ENCODE results near the gene PCYOX1L.

Gene PCYOX1L

DNA sequence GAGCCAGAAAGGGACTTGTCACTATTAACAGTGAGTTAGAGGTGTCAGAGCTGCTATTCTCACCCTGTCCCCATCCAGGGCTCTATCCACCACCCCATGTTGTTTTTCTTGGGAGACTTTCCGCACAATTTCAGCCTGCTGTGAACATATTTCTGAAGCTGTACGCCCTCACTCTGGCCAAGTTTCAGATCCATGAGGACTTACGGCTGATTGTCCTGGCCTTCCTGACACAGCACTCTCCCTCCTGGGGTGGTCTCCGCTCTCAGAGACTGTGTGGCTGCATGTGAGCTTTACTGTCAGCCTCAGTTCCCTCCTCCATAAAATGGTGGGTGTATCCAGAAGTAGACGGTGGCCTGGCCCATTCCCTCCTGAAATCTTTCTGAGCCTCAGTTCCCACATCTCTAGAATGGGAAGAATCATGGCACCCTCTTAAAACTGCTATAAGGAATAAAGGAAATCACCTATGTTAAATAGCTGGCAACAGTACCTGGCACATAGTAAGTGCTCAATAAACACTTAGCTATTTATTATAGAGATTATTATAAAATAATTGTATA, 22.1 kb downstream of the PCYOX1L start:
- H3K4me3 ChIP-seq = peak overlapping the region in 1 of 2 donors; percentile 20

DNA sequence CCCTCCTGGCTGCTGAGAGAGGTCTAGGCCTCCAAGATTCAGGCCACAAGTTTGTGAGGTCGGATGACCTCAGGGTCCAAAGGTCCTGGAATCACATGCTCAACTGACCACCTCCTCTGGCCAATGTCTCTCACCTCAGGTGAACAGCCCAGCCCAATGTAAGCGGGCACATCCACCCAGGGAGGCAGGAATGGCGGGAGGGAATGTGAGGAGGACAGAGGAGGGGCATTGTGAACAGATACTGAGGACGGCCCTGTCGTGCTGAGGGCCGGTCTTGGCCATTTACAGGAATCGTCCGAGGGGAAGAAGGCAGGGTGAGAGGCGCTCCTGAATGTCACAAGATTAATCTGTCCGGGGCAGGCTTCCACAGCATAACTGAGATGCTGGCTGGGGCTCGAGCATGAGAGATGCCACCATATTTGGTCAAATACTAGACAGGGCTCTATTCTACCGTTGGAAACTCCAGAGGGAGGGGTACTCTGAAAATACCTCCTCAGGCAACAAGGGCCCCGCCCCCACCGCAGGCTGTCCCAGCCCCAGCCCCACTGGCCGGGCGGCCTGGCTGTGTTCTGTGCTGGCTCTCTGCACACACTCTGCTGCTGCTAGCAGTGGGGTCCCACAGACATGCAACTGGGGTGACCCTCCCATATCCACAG, 22.7 kb downstream of the PCYOX1L start:
- peak overlapping the region; percentile 93 for H3K27ac ChIP-seq
- peaks cover 0 to 79% (median 67%) of the 10 kb centered on the region in 4 donors for H3K4me1 ChIP-seq
- H3K36me3 ChIP-seq = no peaks in the 10 kb centered on the region
- intact Hi-C loops (cut with DNase I; ENCODE audit: low total_unique reads) = loop anchor here (5.0 kb wide), 1 partner anchor 42 kb away; no protein-coding TSS in a partner anchor
- peak; percentile 79 to 95 for DNase-seq
- H3K9me3 ChIP-seq = no peaks in the 10 kb centered on the region
- H3K27me3 ChIP-seq = no peaks in the 10 kb centered on the region
- TF ChIP-seq, protein P1, sequence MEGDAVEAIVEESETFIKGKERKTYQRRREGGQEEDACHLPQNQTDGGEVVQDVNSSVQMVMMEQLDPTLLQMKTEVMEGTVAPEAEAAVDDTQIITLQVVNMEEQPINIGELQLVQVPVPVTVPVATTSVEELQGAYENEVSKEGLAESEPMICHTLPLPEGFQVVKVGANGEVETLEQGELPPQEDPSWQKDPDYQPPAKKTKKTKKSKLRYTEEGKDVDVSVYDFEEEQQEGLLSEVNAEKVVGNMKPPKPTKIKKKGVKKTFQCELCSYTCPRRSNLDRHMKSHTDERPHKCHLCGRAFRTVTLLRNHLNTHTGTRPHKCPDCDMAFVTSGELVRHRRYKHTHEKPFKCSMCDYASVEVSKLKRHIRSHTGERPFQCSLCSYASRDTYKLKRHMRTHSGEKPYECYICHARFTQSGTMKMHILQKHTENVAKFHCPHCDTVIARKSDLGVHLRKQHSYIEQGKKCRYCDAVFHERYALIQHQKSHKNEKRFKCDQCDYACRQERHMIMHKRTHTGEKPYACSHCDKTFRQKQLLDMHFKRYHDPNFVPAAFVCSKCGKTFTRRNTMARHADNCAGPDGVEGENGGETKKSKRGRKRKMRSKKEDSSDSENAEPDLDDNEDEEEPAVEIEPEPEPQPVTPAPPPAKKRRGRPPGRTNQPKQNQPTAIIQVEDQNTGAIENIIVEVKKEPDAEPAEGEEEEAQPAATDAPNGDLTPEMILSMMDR (IDR thresholded peaks at IDR 0.05) = no peak
- H3K4me3 ChIP-seq = peak overlapping the region; percentile 38 to 40

More for the DNA sequence above, 22.1 kb downstream of the PCYOX1L start:
- Histone ChIP-seq H3K27me3 (no peaks in the 10 kb centered on the region), H3K4me1 (peaks cover 0 to 72% (median 64%) of the 10 kb centered on the region in 4 donors), H3K27ac (peak overlapping the region; percentile 93), H3K36me3 (no peaks in the 10 kb centered on the region), H3K9me3 (no peaks in the 10 kb centered on the region)
- TF ChIP-seq, protein P1 (IDR thresholded peaks at IDR 0.05) = no peak
- intact Hi-C loops (cut with DNase I; ENCODE audit: low total_unique reads) = loop anchor here (5.0 kb wide), 1 partner anchor 42 kb away; no protein-coding TSS in a partner anchor
- peak in 1 of 2 donors; percentile 77 for DNase-seq

DNA sequence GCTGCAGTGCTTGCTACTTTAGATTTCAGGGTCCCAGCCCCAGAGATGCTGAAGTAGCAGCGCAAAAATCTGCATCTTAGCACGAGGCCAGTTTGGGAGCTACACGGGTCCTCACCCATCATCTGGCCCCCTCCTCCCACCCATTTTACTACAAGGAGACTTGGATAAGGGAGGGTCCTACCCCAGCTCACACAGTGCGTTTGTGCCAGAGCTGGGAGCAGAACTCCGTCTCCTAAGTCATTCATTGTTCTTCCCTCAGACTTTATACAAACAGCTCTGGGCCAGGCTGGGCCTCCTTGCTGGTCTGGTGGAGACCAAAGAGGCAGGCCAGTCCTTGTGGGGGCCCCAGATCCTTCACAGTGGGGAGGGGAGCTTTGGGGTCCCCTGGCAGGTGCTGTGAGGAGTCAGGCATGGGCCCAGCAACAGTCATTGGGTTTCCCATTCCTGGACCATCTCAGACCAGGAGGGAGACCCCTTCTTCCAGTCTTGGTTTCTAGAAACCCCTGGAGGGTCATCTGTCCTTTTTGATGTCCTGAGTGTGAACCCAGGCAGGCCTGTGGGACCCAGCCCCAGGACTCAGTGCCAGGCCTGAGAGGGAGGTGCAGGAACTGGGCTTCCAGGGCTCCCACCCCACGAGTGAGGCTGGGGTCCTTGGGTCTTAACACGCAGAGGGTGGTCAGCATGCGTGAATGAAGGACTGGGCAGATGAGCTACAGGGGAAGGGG, 23.6 kb downstream of the PCYOX1L start:
- Histone ChIP-seq H3K36me3 (no peaks in the 10 kb centered on the region), H3K27me3 (no peaks in the 10 kb centered on the region), H3K4me3 (peak overlapping the region; percentile 38 to 40), H3K9me3 (no peaks in the 10 kb centered on the region), H3K27ac (peak overlapping the region; percentile 93), H3K4me1 (peaks cover 0 to 84% (median 75%) of the 10 kb centered on the region in 4 donors)
- intact Hi-C loops (cut with DNase I; ENCODE audit: low total_unique reads) = loop anchor here (5.0 kb wide), 1 partner anchor 41 kb away; no protein-coding TSS in a partner anchor
- DNase-seq = no peak
- TF ChIP-seq, protein P1 (IDR thresholded peaks at IDR 0.05) = no peak

DNA sequence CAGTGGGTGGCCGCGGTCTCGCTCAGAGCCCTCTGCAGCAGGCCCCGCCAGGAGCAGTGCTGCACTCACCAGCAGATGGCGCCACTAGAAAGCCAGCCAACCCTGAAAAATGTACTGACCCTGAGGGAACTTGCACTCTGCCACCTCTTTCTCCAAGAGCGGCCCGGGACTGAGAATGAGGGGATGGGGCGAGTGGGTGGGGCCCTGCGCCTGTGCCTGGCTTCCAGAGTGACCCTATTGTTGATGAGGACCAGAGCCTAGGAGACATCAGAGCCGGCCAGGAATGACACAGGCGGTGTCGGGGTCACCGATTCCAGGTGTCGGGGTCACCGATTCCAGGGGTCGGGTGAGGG, 24.1 kb downstream of the PCYOX1L start:
- Histone ChIP-seq H3K4me3 (peak overlapping the region; percentile 38 to 40), H3K27ac (peak overlapping the region; percentile 93), H3K27me3 (no peaks in the 10 kb centered on the region), H3K36me3 (no peaks in the 10 kb centered on the region), H3K4me1 (peaks cover 0 to 90% (median 81%) of the 10 kb centered on the region in 4 donors), H3K9me3 (no peaks in the 10 kb centered on the region)
- peak; percentile 79 to 92 for DNase-seq
- intact Hi-C loops (cut with DNase I; ENCODE audit: low total_unique reads) = loop anchor here (2.0 to 5.0 kb wide), 2 partner anchors 25 to 40 kb away; no protein-coding TSS in a partner anchor
- TF ChIP-seq, protein P1 (IDR thresholded peaks at IDR 0.05) = peak; percentile 94 to 95

DNA sequence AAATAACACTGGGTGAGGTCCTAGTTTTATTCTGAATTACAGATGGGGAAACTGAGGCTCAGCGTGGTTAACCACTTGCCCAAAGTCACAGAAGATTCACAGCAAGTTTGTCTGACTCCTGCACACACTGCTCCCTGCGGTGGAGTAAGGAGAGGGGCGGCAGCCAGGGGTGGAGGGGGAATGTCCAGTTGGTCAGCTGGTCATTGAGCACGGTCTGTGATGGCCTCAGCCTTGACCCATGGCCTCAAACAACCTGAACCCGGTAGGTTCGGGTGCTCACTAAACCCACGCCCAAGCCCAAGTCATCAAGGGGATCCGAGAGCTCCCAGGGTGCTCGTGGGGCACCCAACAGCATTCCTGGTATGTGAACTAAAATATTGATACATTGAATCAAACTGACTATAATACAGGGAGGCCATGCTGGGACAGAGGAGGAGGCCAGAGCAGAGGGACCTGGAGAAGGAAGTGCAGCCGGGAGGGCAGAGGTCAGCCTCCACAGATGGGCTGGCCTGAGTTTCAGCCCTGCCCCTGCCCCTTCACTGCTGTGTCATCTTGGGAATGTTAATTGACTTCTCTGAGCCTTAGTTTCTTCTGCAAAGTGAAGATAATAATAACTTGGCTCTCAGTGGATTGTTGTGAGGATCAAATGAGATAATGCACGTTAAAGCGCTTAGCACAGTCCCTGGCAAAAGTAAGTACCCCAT, 24.8 kb downstream of the PCYOX1L start:
- peak in 1 of 2 donors; percentile 70 for DNase-seq
- no peaks in the 10 kb centered on the region for H3K36me3 ChIP-seq
- peak overlapping the region; percentile 93 for H3K27ac ChIP-seq
- peaks cover 0 to 97% (median 86%) of the 10 kb centered on the region in 4 donors for H3K4me1 ChIP-seq
- no peaks in the 10 kb centered on the region for H3K9me3 ChIP-seq
- intact Hi-C loops (cut with DNase I; ENCODE audit: low total_unique reads) = loop anchor here (2.0 to 5.0 kb wide), 2 partner anchors 24 to 40 kb away; no protein-coding TSS in a partner anchor
- TF ChIP-seq, protein P1 (IDR thresholded peaks at IDR 0.05) = no peak
- H3K27me3 ChIP-seq = no peaks in the 10 kb centered on the region
- peak overlapping the region; percentile 38 to 40 for H3K4me3 ChIP-seq
